Activated CD4-positive, CD25-positive, alpha-beta regulatory T cell treated with anti-CD3 and anti-CD28 coated beads, Interleukin-2, amount 50 U/mL, for 72 hours (primary cell): ENCODE measurements around the gene LUC7L.
"Not testable (repeated sequence)": the region's sequence is repeated elsewhere in the genome, so short reads cannot be mapped to it uniquely, and the experiment has no call there.

Experiments
- DNase-seq: peaks from one replicate; pipeline ENCODE4 v3.0.0; 2021

Gene LUC7L

GRCh38 chr16:164134-164823, 65.0 kb downstream of the LUC7L start:
- DNase-seq, result not testable (repeated sequence)

GRCh38 chr16:163696-164095, 65.6 kb downstream of the LUC7L start:
- DNase-seq, result not testable (repeated sequence)

GRCh38 chr16:163139-163538, 66.1 kb downstream of the LUC7L start:
- DNase-seq, result not testable (repeated sequence)

- DNase-seq, result no peak
These were observed 66.8 kb downstream of the LUC7L start for GRCh38 chr16:162271-162991.

- DNase-seq, result no peak
These were observed 68.5 kb downstream of the LUC7L start for GRCh38 chr16:160691-161190.

GRCh38 chr16:160242-160641, 69.0 kb downstream of the LUC7L start:
- DNase-seq, result not testable (repeated sequence)

GRCh38 chr16:159136-159849, 70.0 kb downstream of the LUC7L start:
- DNase-seq, result no peak

GRCh38 chr16:155031-155398, 74.2 kb downstream of the LUC7L start:
- no peak for DNase-seq

- no peak for DNase-seq
These were observed 74.8 kb downstream of the LUC7L start for GRCh38 chr16:154217-155030.

GRCh38 chr16:153550-154216, 75.6 kb downstream of the LUC7L start:
- not testable (repeated sequence) for DNase-seq

- not testable (repeated sequence) for DNase-seq
These were observed 76.1 kb downstream of the LUC7L start for GRCh38 chr16:153129-153521.

GRCh38 chr16:152141-153128, 76.8 kb downstream of the LUC7L start, which contains the start of gene HBZ:
Gene HBZ, plus strand, starts transcription at chr16:152644. Its CDS starts 266 bp downstream, at chr16:152910.
- no peak for DNase-seq

- DNase-seq, result no peak
These were observed 80.1 kb downstream of the LUC7L start for GRCh38 chr16:149024-149660.

GRCh38 chr16:146646-147045, 82.6 kb downstream of the LUC7L start:
- no peak for DNase-seq

- DNase-seq, result no peak
These were observed 84.4 kb downstream of the LUC7L start for GRCh38 chr16:144797-145252.

- DNase-seq, result no peak
These were observed 85.8 kb downstream of the LUC7L start for GRCh38 chr16:143456-143855.

- DNase-seq, result no peak
These were observed 86.2 kb downstream of the LUC7L start for GRCh38 chr16:143047-143446.

GRCh38 chr16:142405-142967, 86.8 kb downstream of the LUC7L start:
- no peak for DNase-seq

GRCh38 chr16:140175-140857, 88.9 kb downstream of the LUC7L start:
- DNase-seq, result no peak
